ENCODE results near the gene AGAP5. TPM values are rescaled to one million over a fixed set of nuclear protein-coding genes. Genes with fewer than 3 reads are reported as not detected.
A peak's percentile ranks its signal among the peaks of the same experiment; 100 is the strongest.

AGAP5 gene
- total RNA-seq, 1 experiment from 2014 or later: 1.8 TPM

GRCh38 chr10:73625884-73626752, 71.8 kb downstream of the AGAP5 start:
- peak; percentile 96 for DNase-seq (ENCODE audit: low read depth)

- peak; percentile 35 for DNase-seq (ENCODE audit: low read depth)
Measured at GRCh38 chr10:73625004-73625883, 72.7 kb downstream of the AGAP5 start.

Other genes starting within 250 kb of the AGAP5 start
- gene PPP3CB, start 202.1 kb downstream of the AGAP5 start, total RNA-seq (2014; rRNA removed; shearing (Covaris generic)): 11.9 and 12.2 TPM in 2 replicates
- 12.1 and 19.1 TPM in 2 replicates for gene USP54, start 106.8 kb downstream of the AGAP5 start, total RNA-seq (2014; rRNA removed; shearing (Covaris generic))
- not detected in 2 replicates for gene MYOZ1, start 56.6 kb downstream of the AGAP5 start, total RNA-seq (2014; rRNA removed; shearing (Covaris generic))
- not detected in 2 replicates for gene SYNPO2L, start 42.1 kb downstream of the AGAP5 start, total RNA-seq (2014; rRNA removed; shearing (Covaris generic))
- gene SEC24C, start 46.3 kb upstream of the AGAP5 start, total RNA-seq (2014; rRNA removed; shearing (Covaris generic)): 30.2 and 40.3 TPM in 2 replicates
- gene CHCHD1, start 83.9 kb upstream of the AGAP5 start, total RNA-seq (2014; rRNA removed; shearing (Covaris generic)): 31.0 and 32.3 TPM in 2 replicates
- 26.8 and 27.1 TPM in 2 replicates for gene ZSWIM8, start 87.5 kb upstream of the AGAP5 start, total RNA-seq (2014; rRNA removed; shearing (Covaris generic))
- gene NDST2, start 113.5 kb upstream of the AGAP5 start, total RNA-seq (2014; rRNA removed; shearing (Covaris generic)): 3.5 and 5.7 TPM in 2 replicates
- gene CAMK2G, start 176.4 kb upstream of the AGAP5 start, total RNA-seq (2014; rRNA removed; shearing (Covaris generic)): 12.2 and 14.6 TPM in 2 replicates
- 159 and 165 TPM in 2 replicates for gene PLAU, start 213.0 kb upstream of the AGAP5 start, total RNA-seq (2014; rRNA removed; shearing (Covaris generic))

Measured in Daoy (cell line).